Ramos (cell line): ENCODE results near the gene FBXW2.

Source experiments
- in situ Hi-C: fragments of 300-500 bp; cut with MboI; formaldehyde crosslinking; loops from one replicate; pipeline ENCODE4 v1.14.3; 2022; ENCODE audit warnings: low sequenced_read_pairs; ENCODE audit not compliant: unreplicated experiment

FBXW2 gene

DNA sequence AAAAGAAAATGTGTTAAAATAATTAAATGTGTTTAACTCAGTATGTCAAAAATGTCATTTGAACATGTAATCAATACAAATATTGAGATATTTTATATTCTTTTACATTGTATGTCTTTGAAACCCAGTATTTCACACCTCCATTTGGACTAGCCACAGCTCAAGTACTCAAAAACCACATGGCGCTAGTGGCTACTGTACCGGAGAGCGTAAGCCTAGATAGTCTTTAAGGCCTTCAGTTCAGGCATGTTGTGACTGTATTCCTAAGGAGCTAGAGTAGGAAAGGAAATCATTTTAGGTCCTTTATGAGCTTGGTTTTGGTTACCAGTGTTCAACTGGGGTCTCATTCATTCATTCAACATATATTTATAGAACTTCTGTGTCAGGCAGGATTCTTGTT, 12.8 kb downstream of the FBXW2 start:
- in situ Hi-C loops = no loop called here

GRCh38 chr9:120779227-120779626, 14.0 kb downstream of the FBXW2 start:
- in situ Hi-C loops = no loop called here

DNA sequence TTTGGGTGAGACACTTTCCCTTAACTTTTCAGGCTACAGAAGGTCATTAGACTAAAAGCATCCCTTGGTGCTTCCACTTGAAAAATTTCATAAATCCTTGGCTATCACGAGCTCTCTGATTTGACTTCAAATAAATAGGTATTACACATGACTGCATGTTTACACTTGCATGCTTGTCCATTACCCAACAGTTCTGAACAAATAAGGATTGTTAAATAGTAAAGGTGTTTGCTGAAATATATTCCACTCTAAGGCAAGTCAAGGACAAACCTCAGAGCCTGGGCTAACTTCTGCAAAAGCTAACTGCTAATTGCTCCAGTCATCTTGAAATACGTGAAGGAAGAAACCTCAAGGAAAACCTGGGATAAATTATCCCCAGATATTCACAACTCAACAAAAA, 14.5 kb downstream of the FBXW2 start:
- in situ Hi-C loops = no loop called here

DNA sequence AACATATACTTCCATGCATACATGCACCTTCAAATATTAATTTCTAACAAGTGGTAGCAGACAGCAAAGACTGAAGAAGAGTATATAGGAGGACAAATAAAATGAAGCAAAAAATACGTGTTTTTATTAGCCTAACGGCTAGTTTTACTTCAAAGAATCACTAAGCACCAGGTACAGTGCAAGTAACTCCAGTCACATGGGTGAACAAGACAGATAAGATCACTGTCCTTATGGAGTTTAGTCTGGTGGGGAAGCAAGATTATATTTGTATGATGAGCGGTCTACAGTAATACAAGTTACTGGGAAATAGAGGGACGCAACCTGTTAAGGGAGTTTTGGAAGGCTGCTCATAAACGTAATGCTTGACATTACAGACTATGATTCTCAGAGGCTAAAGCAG, 16.0 kb downstream of the FBXW2 start:
- in situ Hi-C loops = no loop called here

GRCh38 chr9:120776788-120777187, 16.4 kb downstream of the FBXW2 start:
- in situ Hi-C loops = no loop called here

- in situ Hi-C loops = no loop called here
Observed at GRCh38 chr9:120775859-120776258, 17.4 kb downstream of the FBXW2 start.

- in situ Hi-C loops = no loop called here
Observed at GRCh38 chr9:120774719-120775118, 18.5 kb downstream of the FBXW2 start.

DNA sequence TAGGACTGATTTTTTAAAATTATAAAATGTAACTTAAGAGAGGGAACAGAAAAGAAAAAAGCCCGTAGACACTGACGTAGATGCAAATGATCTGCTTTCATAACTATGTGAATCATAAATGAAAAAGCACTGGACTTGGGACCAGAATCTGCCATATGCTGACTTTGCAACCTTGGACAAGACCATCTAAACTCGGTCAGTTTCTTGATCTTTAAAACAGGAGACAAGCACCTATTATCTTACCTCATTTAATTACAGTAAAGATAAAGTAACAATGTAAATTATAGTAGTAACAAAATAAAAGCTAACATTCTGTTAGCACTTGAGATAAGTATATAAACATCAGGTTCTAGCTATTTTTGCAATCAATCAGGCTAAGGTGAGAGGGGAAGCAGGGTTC, 20.0 kb downstream of the FBXW2 start:
- in situ Hi-C loops = no loop called here

GRCh38 chr9:120770931-120771330, 22.3 kb downstream of the FBXW2 start:
- in situ Hi-C loops = no loop called here

GRCh38 chr9:120768886-120769285, 24.3 kb downstream of the FBXW2 start:
- in situ Hi-C loops = no loop called here

DNA sequence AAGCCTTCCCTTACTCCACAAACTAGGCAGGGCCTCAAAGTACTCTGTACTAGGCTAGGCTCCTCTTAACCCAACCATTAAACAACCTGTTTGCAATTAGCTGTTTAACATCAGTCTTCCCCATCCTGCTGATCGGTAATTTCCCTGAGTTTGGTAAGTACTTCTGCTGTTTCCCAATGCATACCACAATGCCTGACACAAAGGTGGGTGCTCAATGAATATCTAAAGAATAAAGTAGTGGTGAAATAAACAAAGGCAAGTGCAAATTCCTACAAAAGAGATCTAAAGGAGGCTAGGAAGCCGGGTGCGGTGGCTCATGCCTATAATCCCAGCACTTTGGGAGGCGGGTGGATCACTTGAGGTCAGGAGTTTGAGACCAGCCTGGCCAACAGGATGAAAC, 25.0 kb downstream of the FBXW2 start:
- in situ Hi-C loops = no loop called here

DNA sequence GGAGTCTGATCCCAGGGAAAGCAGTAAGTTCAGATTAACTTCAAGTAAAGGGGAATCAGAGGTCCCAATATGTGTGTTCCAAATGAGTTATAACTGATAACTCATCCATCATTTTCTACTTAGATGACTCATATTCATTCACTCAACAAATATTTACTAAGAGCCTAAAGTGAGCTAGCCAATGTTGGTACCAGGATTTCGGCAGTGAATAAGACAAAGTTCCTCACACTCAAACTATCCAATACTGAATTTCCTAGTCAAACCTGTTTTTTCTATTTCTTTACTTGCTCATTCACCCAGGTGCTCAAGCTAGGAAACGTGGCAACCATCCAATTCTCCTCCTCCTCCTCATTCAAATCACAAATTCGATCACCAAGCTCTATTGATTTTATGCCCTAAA, 25.8 kb downstream of the FBXW2 start:
- in situ Hi-C loops = no loop called here

GRCh38 chr9:120765910-120766425, 27.2 kb downstream of the FBXW2 start:
- in situ Hi-C loops = no loop called here

DNA sequence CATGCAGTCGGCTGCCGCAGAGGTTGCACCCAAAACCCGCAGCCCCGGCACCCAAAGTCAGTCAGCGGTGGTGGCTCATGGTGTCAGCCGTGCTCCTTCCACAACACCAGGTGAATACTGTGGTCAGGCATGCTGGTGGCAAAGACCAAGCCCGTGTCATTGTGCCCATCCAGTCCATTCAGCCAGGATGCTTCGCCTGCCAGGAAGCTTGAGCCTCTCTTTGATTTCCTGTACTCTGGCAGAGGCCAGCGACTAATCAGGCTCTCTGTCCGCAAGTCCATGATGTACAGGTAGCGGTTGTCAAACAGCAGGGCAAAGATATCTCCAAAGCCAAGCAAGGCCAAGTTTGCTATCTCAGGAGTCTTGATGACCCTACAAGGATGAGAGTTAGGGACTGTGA, 28.7 kb downstream of the FBXW2 start:
- in situ Hi-C loops = no loop called here

- in situ Hi-C loops = no loop called here
Observed at GRCh38 chr9:120761006-120761405, 32.2 kb downstream of the FBXW2 start.

DNA sequence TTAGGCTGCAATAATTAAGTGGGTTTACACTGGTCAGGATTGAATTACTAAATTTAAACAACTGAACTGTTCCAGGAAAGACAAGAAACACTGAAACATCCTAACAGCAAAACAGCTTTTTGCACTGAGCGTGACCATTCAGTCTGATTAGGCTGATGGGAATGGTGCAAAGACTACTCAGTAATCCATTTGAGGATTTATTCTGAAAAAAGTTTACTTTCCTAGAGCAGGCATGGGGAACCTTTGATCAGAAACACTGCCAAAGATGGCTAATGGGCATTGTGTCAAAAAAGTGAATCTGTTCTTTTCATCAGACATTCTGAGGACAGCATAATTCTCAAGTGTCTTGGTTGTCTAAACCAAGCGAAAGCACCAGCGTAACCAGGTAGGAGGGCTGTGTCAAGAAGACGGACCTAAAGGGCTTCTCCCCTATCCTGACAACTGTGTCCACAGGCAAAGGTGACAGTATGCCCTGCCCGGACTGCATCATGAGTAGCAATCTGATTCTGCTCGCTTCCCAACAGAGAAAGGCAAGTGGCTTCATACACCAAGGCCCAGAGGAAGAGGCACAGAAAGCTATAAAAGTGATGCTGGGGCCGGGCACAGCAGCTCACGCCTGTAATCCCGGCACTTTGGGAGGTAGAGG, 33.3 kb downstream of the FBXW2 start:
- in situ Hi-C loops = loop anchor here (10.0 kb wide), 2 partner anchors 315 to 635 kb away; partner anchors contain the start of gene CNTRL

DNA sequence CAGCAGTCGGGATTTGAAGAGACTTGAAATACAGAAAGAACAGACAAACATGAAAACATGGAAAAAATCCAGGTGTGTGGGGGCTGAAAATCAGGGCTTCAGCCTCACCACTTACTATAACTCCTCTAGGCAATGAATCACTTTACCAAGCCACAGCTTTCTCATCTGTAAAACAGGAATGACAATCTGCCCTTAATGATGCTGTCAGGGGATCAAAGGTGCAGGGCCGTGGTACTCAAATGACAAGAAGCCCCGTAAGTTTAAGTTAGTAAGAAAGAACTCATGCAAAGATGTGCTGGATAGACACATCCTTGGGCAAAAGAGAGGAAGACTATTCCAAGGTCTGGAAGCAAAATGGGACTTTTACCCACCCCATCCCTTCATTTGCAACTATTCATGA, 34.7 kb downstream of the FBXW2 start:
- in situ Hi-C loops = loop anchor here (10.0 kb wide), 2 partner anchors 316 to 636 kb away; partner anchors contain the start of gene CNTRL

GRCh38 chr9:120757026-120757913, 35.9 kb downstream of the FBXW2 start:
- in situ Hi-C loops = loop anchor here (10.0 kb wide), 2 partner anchors 318 to 638 kb away; partner anchors contain the start of gene CNTRL

DNA sequence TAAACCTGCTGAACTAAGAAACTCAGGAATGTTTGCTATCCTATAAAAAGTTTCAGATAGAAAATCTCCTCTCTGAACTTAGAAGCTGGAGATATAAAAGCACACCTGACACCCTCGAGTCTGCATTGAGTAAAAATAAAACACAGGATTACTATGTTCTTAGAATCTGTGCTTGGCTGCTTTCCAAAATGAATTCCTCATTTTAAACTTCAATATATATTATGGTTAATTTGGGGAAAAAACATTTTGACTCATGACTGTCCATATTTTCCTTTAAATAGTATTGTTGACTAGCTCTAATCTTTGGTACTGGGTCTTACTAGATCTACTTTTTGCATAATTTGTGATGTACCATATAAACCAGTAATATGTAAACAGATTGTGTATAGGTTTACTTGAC, 36.7 kb downstream of the FBXW2 start:
- in situ Hi-C loops = loop anchor here (10.0 kb wide), 2 partner anchors 318 to 638 kb away; partner anchors contain the start of gene CNTRL

- in situ Hi-C loops = loop anchor here (10.0 kb wide), 2 partner anchors 319 to 639 kb away; partner anchors contain the start of gene CNTRL
Observed at GRCh38 chr9:120755810-120756434, 37.3 kb downstream of the FBXW2 start.

DNA sequence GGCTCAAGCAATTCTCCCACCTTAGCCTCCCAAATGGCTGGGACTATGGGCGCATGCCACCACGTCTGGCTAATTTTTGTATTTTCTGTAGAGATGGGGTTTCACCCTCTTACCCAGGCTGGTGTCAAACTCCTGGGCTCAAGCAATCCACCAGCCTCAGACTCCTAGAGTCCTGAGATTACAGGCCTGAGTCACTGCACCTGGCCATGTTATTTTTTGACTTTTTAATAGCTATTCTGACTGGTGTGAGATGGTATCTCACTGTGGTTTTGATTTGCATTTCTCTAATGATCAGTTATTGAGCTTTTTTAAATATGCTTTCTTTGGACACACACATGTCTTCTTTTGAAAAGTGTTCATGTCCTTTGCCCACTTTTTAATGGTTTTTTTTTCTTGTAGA, 38.2 kb downstream of the FBXW2 start:
- in situ Hi-C loops = loop anchor here (10.0 kb wide), 2 partner anchors 320 to 640 kb away; partner anchors contain the start of gene CNTRL
